IgD-negative memory B cell (primary cell): ENCODE results near the gene SLC35G3. TPM values are rescaled to one million over a fixed set of nuclear protein-coding genes. Genes with fewer than 3 reads are reported as not detected.
A peak's percentile ranks its signal among the peaks of the same experiment; 100 is the strongest.
"Not testable (repeated sequence)": the region's sequence is repeated elsewhere in the genome, so short reads cannot be mapped to it uniquely, and the experiment has no call there.

Source experiments
- H3K27ac Mint-ChIP-seq, 3 donors: one replicate each; pipeline ENCODE4 v1.8.0; 2020 to 2022; ENCODE audit warnings: mild to moderate bottlenecking in 3 of 3, mixed read lengths in 3 of 3, moderate library complexity in 1 of 3
- H3K27me3 Mint-ChIP-seq: one replicate; pipeline ENCODE4 v1.8.0; 2021; ENCODE audit warnings: mixed read lengths
- H3K36me3 Mint-ChIP-seq: one replicate; pipeline ENCODE4 v1.8.0; 2020; ENCODE audit warnings: mild to moderate bottlenecking, mixed read lengths
- H3K4me1 Mint-ChIP-seq, 3 donors: one replicate each; pipeline ENCODE4 v1.8.0; 2020 to 2022; ENCODE audit warnings: mixed read lengths in 3 of 3, mild to moderate bottlenecking in 1 of 3
- H3K4me3 Mint-ChIP-seq, 4 donors: one replicate each; pipeline ENCODE4 v1.8.0; 2020 to 2022; ENCODE audit warnings: mild to moderate bottlenecking in 4 of 4, mixed read lengths in 4 of 4, moderate library complexity in 3 of 4
- H3K9me3 Mint-ChIP-seq, 3 donors: one replicate each; pipeline ENCODE4 v1.8.0; 2020 to 2021; ENCODE audit warnings: mixed read lengths in 3 of 3, mild to moderate bottlenecking in 1 of 3
- polyA plus RNA-seq: library from polyadenylated mRNA; unstranded; fragments of 300-500 nt; fragmentation: Illumina TruSeq; gene quantifications from one replicate; pipeline ENCODE4 v1.2.3, GENCODE V29; 2021

Gene SLC35G3
- polyA plus RNA-seq, 1 donor from 2014 or later = not detected

- Mint-ChIP-seq H3K4me3 (no peak overlapping the region), H3K36me3 (peaks cover 2% of the 10 kb centered on the region), H3K4me1 (no peaks in the 10 kb centered on the region), H3K27me3 (peaks cover 9% of the 10 kb centered on the region), H3K9me3 (peaks cover 0 to 5% (median 4%) of the 10 kb centered on the region in 3 donors), H3K27ac (no peak overlapping the region)
Measured at GRCh38 chr17:35224436-35224835, 30.2 kb upstream of the SLC35G3 start.

- no peak overlapping the region for H3K4me3 Mint-ChIP-seq
- H3K4me1 Mint-ChIP-seq = peaks cover 0 to 10% (median 7%) of the 10 kb centered on the region in 3 donors
- H3K36me3 Mint-ChIP-seq = no peaks in the 10 kb centered on the region
- H3K27ac Mint-ChIP-seq = no peak overlapping the region
- peaks cover 0 to 5% (median 4%) of the 10 kb centered on the region in 3 donors for H3K9me3 Mint-ChIP-seq
- peaks cover 9% of the 10 kb centered on the region for H3K27me3 Mint-ChIP-seq
Measured at GRCh38 chr17:35222452-35222851, 28.3 kb upstream of the SLC35G3 start.

GRCh38 chr17:35218915-35219314 lies 24.7 kb upstream of the SLC35G3 start:
- Mint-ChIP-seq H3K4me3 (peak overlapping the region in 1 of 4 donors; percentile 2), H3K4me1 (peaks cover 0 to 14% (median 10%) of the 10 kb centered on the region in 3 donors), H3K36me3 (no peaks in the 10 kb centered on the region), H3K27ac (peak overlapping the region in 2 of 3 donors; percentile 8 to 60), H3K27me3 (peaks cover 7% of the 10 kb centered on the region), H3K9me3 (peaks cover 0 to 5% (median 4%) of the 10 kb centered on the region in 3 donors)

GRCh38 chr17:35217107-35217506 lies 22.9 kb upstream of the SLC35G3 start:
- Mint-ChIP-seq H3K4me1 (peaks cover 0 to 14% (median 10%) of the 10 kb centered on the region in 3 donors), H3K9me3 (peaks cover 0 to 2% (median 0%) of the 10 kb centered on the region in 3 donors), H3K27me3 (peaks cover 7% of the 10 kb centered on the region), H3K4me3 (no peak overlapping the region), H3K27ac (no peak overlapping the region), H3K36me3 (no peaks in the 10 kb centered on the region)

- peak overlapping the region in 2 of 4 donors; percentile 12 to 49 for H3K4me3 Mint-ChIP-seq
- H3K4me1 Mint-ChIP-seq = peaks cover 0 to 14% (median 10%) of the 10 kb centered on the region in 3 donors
Measured at GRCh38 chr17:35214631-35215273, 20.6 kb upstream of the SLC35G3 start.

GRCh38 chr17:35214192-35214591 lies 20.0 kb upstream of the SLC35G3 start:
- peaks cover 0 to 13% (median 10%) of the 10 kb centered on the region in 3 donors for H3K4me1 Mint-ChIP-seq
- no peak overlapping the region for H3K27ac Mint-ChIP-seq
- H3K4me3 Mint-ChIP-seq = peak overlapping the region in 2 of 4 donors; percentile 12 to 39
- H3K9me3 Mint-ChIP-seq = no peaks in the 10 kb centered on the region
- H3K27me3 Mint-ChIP-seq = peaks cover 4% of the 10 kb centered on the region
- no peaks in the 10 kb centered on the region for H3K36me3 Mint-ChIP-seq

More at GRCh38 chr17:35214631-35215273, 20.6 kb upstream of the SLC35G3 start:
- Mint-ChIP-seq H3K27ac (peak overlapping the region in 1 of 3 donors; percentile 36), H3K36me3 (no peaks in the 10 kb centered on the region), H3K27me3 (peaks cover 4% of the 10 kb centered on the region), H3K9me3 (no peaks in the 10 kb centered on the region)

GRCh38 chr17:35213412-35213940 lies 19.3 kb upstream of the SLC35G3 start:
- Mint-ChIP-seq H3K36me3 (no peaks in the 10 kb centered on the region), H3K4me1 (peaks cover 0 to 6% (median 5%) of the 10 kb centered on the region in 3 donors), H3K4me3 (no peak overlapping the region), H3K27ac (peak overlapping the region in 1 of 3 donors; percentile 54), H3K9me3 (no peaks in the 10 kb centered on the region), H3K27me3 (peaks cover 6% of the 10 kb centered on the region)

- H3K27ac Mint-ChIP-seq = no peak overlapping the region
- H3K27me3 Mint-ChIP-seq = peaks cover 6% of the 10 kb centered on the region
- H3K4me3 Mint-ChIP-seq = no peak overlapping the region
- H3K36me3 Mint-ChIP-seq = no peaks in the 10 kb centered on the region
- peaks cover 0 to 4% (median 3%) of the 10 kb centered on the region in 3 donors for H3K4me1 Mint-ChIP-seq
- no peaks in the 10 kb centered on the region for H3K9me3 Mint-ChIP-seq
Measured at GRCh38 chr17:35212668-35213067, 18.5 kb upstream of the SLC35G3 start.

GRCh38 chr17:35210741-35211140 lies 16.5 kb upstream of the SLC35G3 start:
- Mint-ChIP-seq H3K4me3 (no peak overlapping the region), H3K27ac (no peak overlapping the region), H3K36me3 (no peaks in the 10 kb centered on the region), H3K9me3 (peaks cover 0 to 2% (median 0%) of the 10 kb centered on the region in 3 donors), H3K27me3 (peaks cover 6% of the 10 kb centered on the region), H3K4me1 (peaks cover 0 to 2% (median 0%) of the 10 kb centered on the region in 3 donors)

GRCh38 chr17:35202582-35202981 lies 8.4 kb upstream of the SLC35G3 start:
- not testable (repeated sequence) for H3K4me1 Mint-ChIP-seq, H3K4me3 Mint-ChIP-seq, H3K36me3 Mint-ChIP-seq, H3K27ac Mint-ChIP-seq
- Mint-ChIP-seq H3K9me3 (peaks cover 2 to 10% (median 9%) of the 10 kb centered on the region in 3 donors), H3K27me3 (peaks cover 16% of the 10 kb centered on the region)

- H3K9me3 Mint-ChIP-seq, H3K27ac Mint-ChIP-seq, H3K4me1 Mint-ChIP-seq, H3K36me3 Mint-ChIP-seq, H3K4me3 Mint-ChIP-seq: not testable (repeated sequence)
- H3K27me3 Mint-ChIP-seq = peaks cover 12% of the 10 kb centered on the region
Measured at GRCh38 chr17:35195062-35195461, 869 bp upstream of the SLC35G3 start.

GRCh38 chr17:35192708-35193107 lies 1.5 kb downstream of the SLC35G3 start:
- H3K36me3 Mint-ChIP-seq = peaks cover 4% of the 10 kb centered on the region
- no peak overlapping the region for H3K4me3 Mint-ChIP-seq
- H3K4me1 Mint-ChIP-seq = no peaks in the 10 kb centered on the region
- no peak overlapping the region for H3K27ac Mint-ChIP-seq
- H3K27me3 Mint-ChIP-seq = peaks cover 8% of the 10 kb centered on the region
- no peaks in the 10 kb centered on the region for H3K9me3 Mint-ChIP-seq

- H3K27ac Mint-ChIP-seq = no peak overlapping the region
- peaks cover 8% of the 10 kb centered on the region for H3K27me3 Mint-ChIP-seq
- H3K4me1 Mint-ChIP-seq = no peaks in the 10 kb centered on the region
- H3K36me3 Mint-ChIP-seq = peaks cover under 1% of the 10 kb centered on the region
- H3K9me3 Mint-ChIP-seq = no peaks in the 10 kb centered on the region
- H3K4me3 Mint-ChIP-seq = no peak overlapping the region
Measured at GRCh38 chr17:35191001-35191695, 3.0 kb downstream of the SLC35G3 start.

- Mint-ChIP-seq H3K4me3 (no peak overlapping the region), H3K27ac (no peak overlapping the region), H3K27me3 (peaks cover 8% of the 10 kb centered on the region), H3K36me3 (no peaks in the 10 kb centered on the region), H3K4me1 (peaks cover 0 to 4% (median 2%) of the 10 kb centered on the region in 3 donors), H3K9me3 (no peaks in the 10 kb centered on the region)
Measured at GRCh38 chr17:35189291-35189690, 4.9 kb downstream of the SLC35G3 start.

- Mint-ChIP-seq H3K4me1 (peaks cover 0 to 4% (median 2%) of the 10 kb centered on the region in 3 donors), H3K27me3 (peaks cover 13% of the 10 kb centered on the region), H3K4me3 (no peak overlapping the region), H3K36me3 (no peaks in the 10 kb centered on the region), H3K9me3 (no peaks in the 10 kb centered on the region), H3K27ac (peak overlapping the region in 1 of 3 donors; percentile 20)
Measured at GRCh38 chr17:35188111-35188510, 6.1 kb downstream of the SLC35G3 start.
